K562 (cell line): ENCODE data around the gene TRIM38. TPM values are rescaled to one million over a fixed set of nuclear protein-coding genes. Genes with fewer than 3 reads are reported as not detected.
A peak's percentile ranks its signal among the peaks of the same experiment; 100 is the strongest.

Experiments
- ARID2 ChIP-seq: fragments of 450-650 bp; IDR thresholded peaks from 2 replicates; pipeline ENCODE4 v1.6.1; 2017; ENCODE audit warnings: antibody characterized with exemption, mild to moderate bottlenecking
- ASH1L ChIP-seq: fragments of 450-650 bp; IDR thresholded peaks from 2 replicates; pipeline ENCODE4 v1.6.1; 2018; ENCODE audit warnings: borderline replicate concordance, mild to moderate bottlenecking, low read depth; ENCODE audit not compliant: partially characterized antibody
- ATF2 ChIP-seq: sonication (generic); formaldehyde crosslinking; IDR thresholded peaks from 2 replicates; pipeline ENCODE4 v1.8.1; 2022; ENCODE audit warnings: missing genetic modification reagents
- CHD1 ChIP-seq: fragments of 200-600 bp; sonication (generic); IDR thresholded peaks from one replicate; pipeline ENCODE4 v1.6.1; 2012; ENCODE audit warnings: mild to moderate bottlenecking, moderate library complexity, low read length, inconsistent platforms
- DACH1 ChIP-seq: fragments of 450-650 bp; IDR thresholded peaks from 2 replicates; pipeline ENCODE4 v1.6.1; 2018; ENCODE audit not compliant: partially characterized antibody
- ELF2 ChIP-seq: fragments of 250-450 bp; sonication (Bioruptor Pico); IDR thresholded peaks from 2 replicates; pipeline ENCODE4 v1.5.0; 2021; ENCODE audit warnings: mild to moderate bottlenecking
- FOXA3 ChIP-seq, 2 experiments: fragments of 450-650 bp in 1 of 2; sonication (generic) in 1 of 2; formaldehyde crosslinking; IDR thresholded peaks in 1 of 2; conservative IDR thresholded peaks in 1 of 2; 2 replicates each; pipeline versions ENCODE4 v1.4.0 to v1.8.0; 2020 to 2022; ENCODE audit warnings: mild to moderate bottlenecking in 2 of 2, missing genetic modification reagents in 1 of 2
- FOXK2 ChIP-seq, 2 experiments: fragments of 450-650 bp; IDR thresholded peaks in 1 of 2; conservative IDR thresholded peaks in 1 of 2; 2 replicates each; pipeline ENCODE4 v1.6.1; 2016; ENCODE audit warnings: low read depth in 2 of 2, mild to moderate bottlenecking in 1 of 2
- FOXP1 ChIP-seq: sonication (generic); formaldehyde crosslinking; IDR thresholded peaks from 2 replicates; pipeline ENCODE4 v1.8.0; 2022; ENCODE audit warnings: mild to moderate bottlenecking, missing genetic modification reagents
- HNRNPL ChIP-seq: fragments of 200-400 bp; formaldehyde crosslinking; IDR thresholded peaks from 2 replicates; pipeline ENCODE4 v1.6.1; 2017; ENCODE audit warnings: low read depth, mild to moderate bottlenecking, low read length
- JUNB ChIP-seq: fragments of 450-650 bp; formaldehyde crosslinking; conservative IDR thresholded peaks from 2 replicates; pipeline ENCODE4 v1.4.0; 2020; ENCODE audit warnings: mild to moderate bottlenecking
- KAT7 ChIP-seq: sonication (generic); formaldehyde crosslinking; IDR thresholded peaks from 2 replicates; pipeline ENCODE4 v1.8.0; 2022; ENCODE audit warnings: missing genetic modification reagents, mild to moderate bottlenecking, borderline replicate concordance
- MAFK ChIP-seq: IDR thresholded peaks from 2 replicates; pipeline ENCODE4 v1.6.1; 2011; ENCODE audit warnings: low read length, improper control_type of control experiment
- MTA3 ChIP-seq: fragments of 450-650 bp; formaldehyde crosslinking; IDR thresholded peaks from 2 replicates; pipeline ENCODE4 v1.6.1; 2017; ENCODE audit warnings: mild to moderate bottlenecking, borderline replicate concordance
- PCBP2 ChIP-seq: fragments of 200-400 bp; formaldehyde crosslinking; IDR thresholded peaks from 2 replicates; pipeline ENCODE4 v1.6.1; 2018; ENCODE audit warnings: low read length, low read depth, mild to moderate bottlenecking, moderate library complexity; ENCODE audit not compliant: poor library complexity, severe bottlenecking
- PKNOX1 ChIP-seq: fragments of 450-650 bp; IDR thresholded peaks from 2 replicates; pipeline ENCODE4 v1.6.1; 2016
- SMAD3 ChIP-seq: fragments of 450-650 bp; formaldehyde crosslinking; conservative IDR thresholded peaks from 2 replicates; pipeline ENCODE4 v1.4.0; 2020; ENCODE audit warnings: mild to moderate bottlenecking
- SMARCA5 ChIP-seq: fragments of 450-650 bp; IDR thresholded peaks from 2 replicates; pipeline ENCODE4 v1.6.1; 2016
- STAT5B ChIP-seq: fragments of 250-450 bp; sonication (Bioruptor Pico); IDR thresholded peaks from 2 replicates; pipeline ENCODE4 v1.8.0; 2021; ENCODE audit warnings: mild to moderate bottlenecking, inconsistent platforms
- TAF1 ChIP-seq: IDR thresholded peaks from 2 replicates; pipeline ENCODE4 v1.6.1; 2011; ENCODE audit warnings: mild to moderate bottlenecking, low read length, moderate library complexity; ENCODE audit not compliant: insufficient read depth, control insufficient read depth, severe bottlenecking; ENCODE audit errors: extremely low read depth
- TOE1 ChIP-seq, 2 experiments: fragments of 450-650 bp in 1 of 2; sonication (generic) in 1 of 2; formaldehyde crosslinking in 1 of 2; IDR thresholded peaks; 2 replicates each; pipeline versions ENCODE4 v1.7.1 to v1.8.0; 2016 to 2022; ENCODE audit warnings: borderline replicate concordance in 2 of 2, mild to moderate bottlenecking in 2 of 2, antibody characterized with exemption in 1 of 2, inconsistent platforms in 1 of 2, low read depth in 1 of 2, missing genetic modification reagents in 1 of 2, moderate library complexity in 1 of 2
- ZKSCAN3 ChIP-seq: fragments of 250-450 bp; sonication (Bioruptor Pico); IDR thresholded peaks from 2 replicates; pipeline ENCODE4 v1.4.0; 2020
- ZNF143 ChIP-seq: sonication (generic); formaldehyde crosslinking; IDR thresholded peaks from 2 replicates; pipeline ENCODE4 v1.9.0; 2022; ENCODE audit warnings: mild to moderate bottlenecking, missing genetic modification reagents
- ZNF785 ChIP-seq: fragments of 250-450 bp; sonication (Bioruptor Pico); IDR thresholded peaks from 2 replicates; pipeline ENCODE4 v1.4.0; 2020; ENCODE audit warnings: mild to moderate bottlenecking
- polyA plus RNA-seq, 8 experiments: library from polyadenylated mRNA; depleted of rRNA in 4 of 8; stranded (reverse) in 5 of 8; unstranded in 3 of 8; fragments of >200 nt; fragmentation: Nextera tagmentation in 2 of 8; fragmentation: Illumina TruSeq in 1 of 8; extraction: Ambion mirVana in 2 of 8; extraction: Trizol in 1 of 8; gene quantifications; 2 replicates each; pipeline versions ENCODE4 v1.2.1 to v1.2.3, GENCODE V29; 2011 to 2014; ENCODE audit warnings: inconsistent platforms in 1 of 8, missing spikeins in 1 of 8
- total RNA-seq, 7 experiments: library from RNA; depleted of rRNA in 6 of 7; stranded (reverse); fragments of >200 nt in 6 of 7; fragmentation: Illumina TruSeq in 2 of 7; extraction: Trizol in 2 of 7; gene quantifications; 2 replicates each; pipeline versions ENCODE4 v1.2.1 to v1.2.3, GENCODE V29; 2011 to 2021; ENCODE audit warnings: low replicate concordance in 1 of 7
- TF ChIP-seq, protein P1 (sequence below): sonication (generic); formaldehyde crosslinking; IDR thresholded peaks from 2 replicates; pipeline ENCODE4 v1.8.1; 2023; ENCODE audit warnings: mild to moderate bottlenecking, missing genetic modification reagents
- TF ChIP-seq, protein P2 (sequence below): sonication (generic); formaldehyde crosslinking; IDR thresholded peaks from 2 replicates; pipeline ENCODE4 v1.4.0; 2020; ENCODE audit warnings: mild to moderate bottlenecking, missing genetic modification reagents

TRIM38 gene
- total and polyA plus RNA-seq, 9 of the 15 experiments (the other 6 are each of a cell fraction or from before 2014, with no cell fraction given) = 1.7 to 6.7 (median 6.3) TPM

- TF ChIP-seq TOE1 (IDR thresholded peaks at IDR 0.05; ENCODE audit: borderline replicate concordance) (no peak), TOE1 (CRISPR knock-in tag; IDR thresholded peaks at IDR 0.05; ENCODE audit: borderline replicate concordance, low read depth) (no peak), HNRNPL (no peak), JUNB (CRISPR knock-in tag) (no peak), ZKSCAN3 (CRISPR knock-in tag) (no peak), KAT7 (peak; percentile 95; the same call in 1 of the 2 replicates), PKNOX1 (no peak), DACH1 (no peak), ATF2 (CRISPR knock-in tag) (no peak), STAT5B (CRISPR knock-in tag) (no peak), ZNF785 (no peak), MTA3 (no peak), TAF1 (no peak), MAFK (no peak), FOXA3 (CRISPR knock-in tag; conservative IDR thresholded peaks at IDR 0.05 in 1 of 2, IDR thresholded peaks at IDR 0.05 in 1 of 2) (0 out of 4 replicates have a peak, but pooled peaks of 1 of the 2 experiments have one; percentile 10), FOXK2 (conservative IDR thresholded peaks at IDR 0.05 in 1 of 2, IDR thresholded peaks at IDR 0.05 in 1 of 2; ENCODE audit: low read depth in 2 of 2) (no peak), FOXP1 (CRISPR knock-in tag) (no peak), ARID2 (no peak), ASH1L (no peak), ELF2 (CRISPR knock-in tag) (no peak), ZNF143 (CRISPR knock-in tag) (no peak), SMAD3 (CRISPR knock-in tag) (no peak), PCBP2 (no peak), SMARCA5 (no peak), CHD1 (peak; percentile 10)
- TF ChIP-seq, protein P1, sequence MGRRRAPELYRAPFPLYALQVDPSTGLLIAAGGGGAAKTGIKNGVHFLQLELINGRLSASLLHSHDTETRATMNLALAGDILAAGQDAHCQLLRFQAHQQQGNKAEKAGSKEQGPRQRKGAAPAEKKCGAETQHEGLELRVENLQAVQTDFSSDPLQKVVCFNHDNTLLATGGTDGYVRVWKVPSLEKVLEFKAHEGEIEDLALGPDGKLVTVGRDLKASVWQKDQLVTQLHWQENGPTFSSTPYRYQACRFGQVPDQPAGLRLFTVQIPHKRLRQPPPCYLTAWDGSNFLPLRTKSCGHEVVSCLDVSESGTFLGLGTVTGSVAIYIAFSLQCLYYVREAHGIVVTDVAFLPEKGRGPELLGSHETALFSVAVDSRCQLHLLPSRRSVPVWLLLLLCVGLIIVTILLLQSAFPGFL = no peak
- TF ChIP-seq, protein P2, sequence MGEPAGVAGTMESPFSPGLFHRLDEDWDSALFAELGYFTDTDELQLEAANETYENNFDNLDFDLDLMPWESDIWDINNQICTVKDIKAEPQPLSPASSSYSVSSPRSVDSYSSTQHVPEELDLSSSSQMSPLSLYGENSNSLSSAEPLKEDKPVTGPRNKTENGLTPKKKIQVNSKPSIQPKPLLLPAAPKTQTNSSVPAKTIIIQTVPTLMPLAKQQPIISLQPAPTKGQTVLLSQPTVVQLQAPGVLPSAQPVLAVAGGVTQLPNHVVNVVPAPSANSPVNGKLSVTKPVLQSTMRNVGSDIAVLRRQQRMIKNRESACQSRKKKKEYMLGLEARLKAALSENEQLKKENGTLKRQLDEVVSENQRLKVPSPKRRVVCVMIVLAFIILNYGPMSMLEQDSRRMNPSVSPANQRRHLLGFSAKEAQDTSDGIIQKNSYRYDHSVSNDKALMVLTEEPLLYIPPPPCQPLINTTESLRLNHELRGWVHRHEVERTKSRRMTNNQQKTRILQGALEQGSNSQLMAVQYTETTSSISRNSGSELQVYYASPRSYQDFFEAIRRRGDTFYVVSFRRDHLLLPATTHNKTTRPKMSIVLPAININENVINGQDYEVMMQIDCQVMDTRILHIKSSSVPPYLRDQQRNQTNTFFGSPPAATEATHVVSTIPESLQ (CRISPR knock-in tag) = no peak
Observed at GRCh38 chr6:26029570-26029856, 66.9 kb downstream of the TRIM38 start (continued).
